ENCODE results near the gene DIO3. TPM values are rescaled to one million over a fixed set of nuclear protein-coding genes. Genes with fewer than 3 reads are reported as not detected.
A peak's percentile ranks its signal among the peaks of the same experiment; 100 is the strongest.

DIO3 gene
- total RNA-seq, 1 donor from 2014 or later = not detected

DNA sequence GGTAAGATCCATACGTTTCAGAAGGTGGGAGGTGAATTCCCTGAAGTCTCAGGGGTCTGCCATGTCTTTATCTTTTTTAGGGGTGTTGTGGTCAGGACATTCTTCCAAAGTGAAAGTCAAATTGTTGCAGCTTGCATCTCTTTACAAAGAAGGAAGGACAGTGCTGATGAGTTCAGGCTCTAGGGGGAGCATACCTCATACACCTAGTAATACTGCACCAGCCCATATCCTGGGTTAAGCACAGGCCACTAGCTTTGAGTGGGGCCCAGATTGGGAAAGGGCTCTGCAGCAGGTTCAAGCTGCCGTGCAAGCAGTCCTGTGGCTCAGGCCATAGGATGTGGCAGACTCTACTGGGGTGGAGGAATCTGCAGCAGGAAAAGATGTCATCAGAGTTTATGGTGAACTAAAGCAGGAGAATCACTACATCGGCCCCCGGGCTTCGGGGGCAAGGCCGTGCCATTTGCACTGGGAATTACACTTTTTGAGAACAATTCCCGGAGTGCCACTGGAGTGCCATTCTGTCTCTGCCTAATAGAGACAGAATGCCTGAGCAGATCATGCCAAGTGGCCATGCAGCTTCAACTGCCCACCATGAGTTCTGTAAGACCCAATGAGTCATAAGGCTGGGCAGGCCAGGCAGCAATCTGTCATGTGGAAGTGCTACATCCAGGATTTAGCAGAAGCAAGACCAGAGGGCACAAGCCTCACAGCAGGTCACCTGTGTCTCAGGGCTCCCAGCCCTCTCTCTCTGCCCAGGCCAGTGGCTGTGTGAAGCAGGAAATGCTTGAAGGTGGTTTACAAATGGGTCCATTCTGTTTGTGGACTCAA, 32.3 kb downstream of the DIO3 start:
- Mint-ChIP-seq H3K9me3 (peaks cover 25% of the 10 kb centered on the region), H3K4me3 (no peak overlapping the region), H3K27ac (no peak overlapping the region), H3K4me1 (ENCODE audit: low read depth) (peaks cover 44% of the 10 kb centered on the region), H3K36me3 (ENCODE audit: low read depth) (peaks cover 10% of the 10 kb centered on the region), H3K27me3 (ENCODE audit: insufficient read depth) (no peaks in the 10 kb centered on the region)
- intact Hi-C loops (cut with micrococcal nuclease) = no loop called here
- DNase-seq (ENCODE audit: low spot score) = no peak

DNA sequence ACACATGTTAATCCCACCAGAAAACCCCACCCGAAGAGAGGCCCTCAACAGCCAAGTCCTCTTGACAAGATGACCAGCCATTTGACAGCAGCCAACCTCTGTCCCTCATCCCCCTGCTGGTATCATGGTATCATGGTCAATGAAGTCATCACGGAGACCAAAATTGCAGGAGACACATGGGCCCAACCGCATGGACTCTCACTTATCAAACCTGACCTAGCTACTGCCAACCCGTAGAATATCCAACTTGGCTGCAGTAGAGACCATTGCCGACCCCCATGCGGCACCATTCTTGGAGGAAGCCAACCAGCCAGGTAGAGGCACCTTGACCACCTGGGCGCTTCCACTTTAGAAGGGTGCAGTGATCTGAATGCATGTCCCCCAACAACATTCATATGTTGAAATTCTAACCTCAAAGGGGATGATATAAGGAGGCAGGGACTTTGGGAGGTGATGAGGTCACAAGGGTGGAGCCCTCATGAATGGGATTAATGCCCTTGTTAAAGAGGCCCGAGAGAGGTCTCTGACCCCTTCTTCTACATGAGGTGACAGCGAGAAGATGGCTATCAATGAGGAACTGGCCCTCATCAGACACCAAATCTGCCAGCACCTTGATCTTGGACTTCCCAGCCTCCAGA, 33.3 kb downstream of the DIO3 start:
- intact Hi-C loops (cut with micrococcal nuclease) = no loop called here
- no peaks in the 10 kb centered on the region for H3K27me3 Mint-ChIP-seq (ENCODE audit: insufficient read depth)
- H3K4me1 Mint-ChIP-seq (ENCODE audit: low read depth) = peaks cover 47% of the 10 kb centered on the region
- peaks cover 10% of the 10 kb centered on the region for H3K36me3 Mint-ChIP-seq (ENCODE audit: low read depth)
- H3K4me3 Mint-ChIP-seq = no peak overlapping the region
- H3K27ac Mint-ChIP-seq = no peak overlapping the region
- no peak for DNase-seq (ENCODE audit: low spot score)
- peaks cover 25% of the 10 kb centered on the region for H3K9me3 Mint-ChIP-seq

DNA sequence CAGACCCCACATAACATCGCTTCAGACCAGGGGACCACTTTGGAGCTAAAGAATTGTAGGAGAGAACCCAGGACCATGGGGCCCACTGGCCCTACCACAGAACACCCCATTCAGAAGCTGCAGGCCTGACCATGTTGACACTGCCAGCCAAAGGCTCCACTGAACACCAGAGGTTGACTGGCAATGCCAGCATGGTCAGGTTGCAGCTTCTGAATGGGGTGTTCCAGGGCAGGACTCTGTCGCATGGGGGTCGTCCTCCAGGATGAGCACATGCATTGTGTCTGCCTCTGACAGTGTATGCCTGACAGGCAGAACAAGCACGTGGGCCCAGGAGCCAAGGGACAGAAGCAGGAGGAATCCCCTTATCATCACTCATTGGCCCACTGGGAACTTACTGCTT, 34.1 kb downstream of the DIO3 start:
- Mint-ChIP-seq H3K27ac (peak overlapping the region; percentile 60), H3K9me3 (peaks cover 25% of the 10 kb centered on the region)
- DNase-seq (ENCODE audit: low spot score) = no peak

GRCh38 chr14:101595887-101596721, 34.8 kb downstream of the DIO3 start:
- H3K27me3 Mint-ChIP-seq (ENCODE audit: insufficient read depth) = no peaks in the 10 kb centered on the region
- peak overlapping the region; percentile 47 for H3K4me3 Mint-ChIP-seq
- intact Hi-C loops (cut with micrococcal nuclease) = no loop called here
- peaks cover 10% of the 10 kb centered on the region for H3K36me3 Mint-ChIP-seq (ENCODE audit: low read depth)
- peak overlapping the region; percentile 71 for H3K27ac Mint-ChIP-seq
- peaks cover 25% of the 10 kb centered on the region for H3K9me3 Mint-ChIP-seq
- peaks cover 47% of the 10 kb centered on the region for H3K4me1 Mint-ChIP-seq (ENCODE audit: low read depth)
- DNase-seq (ENCODE audit: low spot score) = peak; percentile 11

More for the DNA sequence above, 34.1 kb downstream of the DIO3 start:
- H3K4me1 Mint-ChIP-seq (ENCODE audit: low read depth) = peaks cover 47% of the 10 kb centered on the region
- intact Hi-C loops (cut with micrococcal nuclease) = no loop called here
- no peaks in the 10 kb centered on the region for H3K27me3 Mint-ChIP-seq (ENCODE audit: insufficient read depth)
- peaks cover 10% of the 10 kb centered on the region for H3K36me3 Mint-ChIP-seq (ENCODE audit: low read depth)
- no peak overlapping the region for H3K4me3 Mint-ChIP-seq

DNA sequence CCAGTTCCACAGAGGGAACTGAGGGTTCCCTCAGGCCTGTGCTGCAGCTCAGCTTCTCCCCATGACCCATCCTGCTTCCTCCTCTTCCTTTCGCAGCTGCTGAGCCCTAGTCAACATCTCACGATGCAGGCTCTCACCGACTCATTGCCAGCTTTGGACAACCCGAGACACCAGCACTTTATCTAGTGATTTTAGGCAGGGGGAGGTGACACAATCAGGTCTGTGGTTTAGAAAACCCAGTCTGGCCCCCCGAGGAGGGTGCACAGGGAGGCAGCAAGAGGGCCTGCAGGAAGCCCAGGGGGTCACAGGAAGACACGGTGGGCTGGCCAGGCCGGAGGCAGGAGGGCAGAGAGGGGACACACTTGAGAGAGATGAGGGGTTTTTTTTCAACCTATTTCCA, 35.4 kb downstream of the DIO3 start:
- Mint-ChIP-seq H3K4me3 (no peak overlapping the region), H3K27ac (peak overlapping the region; percentile 71), H3K36me3 (ENCODE audit: low read depth) (peaks cover 10% of the 10 kb centered on the region), H3K27me3 (ENCODE audit: insufficient read depth) (no peaks in the 10 kb centered on the region), H3K4me1 (ENCODE audit: low read depth) (peaks cover 47% of the 10 kb centered on the region), H3K9me3 (peaks cover 25% of the 10 kb centered on the region)
- intact Hi-C loops (cut with micrococcal nuclease) = no loop called here
- no peak for DNase-seq (ENCODE audit: low spot score)

GRCh38 chr14:101598159-101598558, 36.9 kb downstream of the DIO3 start:
- Mint-ChIP-seq H3K36me3 (ENCODE audit: low read depth) (peaks cover 10% of the 10 kb centered on the region), H3K4me1 (ENCODE audit: low read depth) (peaks cover 47% of the 10 kb centered on the region), H3K27me3 (ENCODE audit: insufficient read depth) (no peaks in the 10 kb centered on the region), H3K9me3 (peaks cover 25% of the 10 kb centered on the region), H3K4me3 (no peak overlapping the region), H3K27ac (no peak overlapping the region)
- intact Hi-C loops (cut with micrococcal nuclease) = no loop called here
- no peak for DNase-seq (ENCODE audit: low spot score)

DNA sequence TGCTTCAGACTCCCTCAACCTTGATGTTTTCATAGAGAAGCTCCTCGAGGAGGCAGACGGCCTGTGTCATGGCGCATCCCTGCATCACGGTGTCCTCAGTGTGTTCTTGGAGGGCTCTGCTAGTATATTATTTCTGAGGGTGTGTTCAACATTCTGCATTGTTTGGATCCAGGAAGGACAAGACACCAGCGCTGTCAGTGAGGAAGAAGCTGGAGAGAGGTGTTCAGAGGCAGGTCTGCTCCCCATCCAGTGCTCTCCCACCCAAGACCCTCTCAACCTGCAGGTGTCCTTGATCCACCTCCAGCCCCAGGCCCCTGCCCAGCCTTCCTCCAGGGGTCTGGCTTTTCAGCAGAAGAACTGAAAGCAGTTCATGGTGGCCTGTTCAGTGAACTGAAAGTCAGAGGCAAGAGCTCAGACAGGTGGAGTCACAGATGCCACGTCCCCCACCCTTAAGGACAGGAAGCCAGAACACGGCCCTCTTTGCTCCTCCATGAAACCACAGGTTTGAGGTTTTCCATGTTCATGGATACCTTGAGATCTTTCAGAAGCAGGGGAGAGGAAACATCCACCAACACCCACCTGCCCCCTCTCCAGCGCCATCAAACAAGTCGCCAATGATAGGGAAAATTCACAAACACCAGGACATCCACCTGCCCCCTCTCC, 37.4 kb downstream of the DIO3 start:
- Mint-ChIP-seq H3K9me3 (peaks cover 25% of the 10 kb centered on the region), H3K4me3 (no peak overlapping the region), H3K27ac (no peak overlapping the region), H3K36me3 (ENCODE audit: low read depth) (peaks cover 10% of the 10 kb centered on the region), H3K4me1 (ENCODE audit: low read depth) (peaks cover 41% of the 10 kb centered on the region), H3K27me3 (ENCODE audit: insufficient read depth) (peaks cover 2% of the 10 kb centered on the region)
- no peak for DNase-seq (ENCODE audit: low spot score)
- intact Hi-C loops (cut with micrococcal nuclease) = no loop called here

DNA sequence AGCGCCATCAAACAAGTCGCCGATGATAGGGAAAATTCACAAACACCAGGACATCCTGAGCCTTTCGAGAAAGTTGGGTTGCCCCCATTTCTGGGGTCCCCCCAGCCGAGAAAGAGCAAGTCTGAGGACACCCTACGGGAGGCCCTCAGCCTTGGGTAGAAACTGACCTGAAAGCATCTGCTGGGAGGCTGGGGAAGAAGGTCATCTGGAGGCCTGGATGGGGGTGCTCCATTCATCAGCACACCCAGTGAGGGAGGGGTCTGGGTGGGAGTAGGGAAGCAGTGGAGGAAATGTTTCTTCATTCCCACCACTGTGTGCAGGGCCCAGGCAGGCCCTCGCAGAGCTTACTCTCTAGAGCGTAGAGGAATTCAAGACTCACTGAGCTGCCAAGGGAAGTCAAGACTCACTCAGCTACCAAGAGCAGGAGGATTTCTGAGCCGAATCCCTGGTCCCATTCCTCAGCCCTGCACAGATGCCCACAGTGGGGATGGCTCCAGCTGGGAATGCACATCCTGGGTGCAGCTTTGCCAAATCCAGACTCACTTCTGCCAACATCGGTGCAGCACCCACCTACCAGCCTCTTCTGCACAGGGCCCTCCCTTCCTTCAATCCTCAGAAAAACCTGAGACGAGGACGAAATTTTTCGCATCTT, 38.1 kb downstream of the DIO3 start:
- H3K27ac Mint-ChIP-seq = no peak overlapping the region
- H3K27me3 Mint-ChIP-seq (ENCODE audit: insufficient read depth) = peaks cover 2% of the 10 kb centered on the region
- peaks cover 25% of the 10 kb centered on the region for H3K9me3 Mint-ChIP-seq
- no peak for DNase-seq (ENCODE audit: low spot score)
- H3K4me1 Mint-ChIP-seq (ENCODE audit: low read depth) = peaks cover 35% of the 10 kb centered on the region
- H3K4me3 Mint-ChIP-seq = no peak overlapping the region
- H3K36me3 Mint-ChIP-seq (ENCODE audit: low read depth) = peaks cover 10% of the 10 kb centered on the region
- intact Hi-C loops (cut with micrococcal nuclease) = no loop called here

DNA sequence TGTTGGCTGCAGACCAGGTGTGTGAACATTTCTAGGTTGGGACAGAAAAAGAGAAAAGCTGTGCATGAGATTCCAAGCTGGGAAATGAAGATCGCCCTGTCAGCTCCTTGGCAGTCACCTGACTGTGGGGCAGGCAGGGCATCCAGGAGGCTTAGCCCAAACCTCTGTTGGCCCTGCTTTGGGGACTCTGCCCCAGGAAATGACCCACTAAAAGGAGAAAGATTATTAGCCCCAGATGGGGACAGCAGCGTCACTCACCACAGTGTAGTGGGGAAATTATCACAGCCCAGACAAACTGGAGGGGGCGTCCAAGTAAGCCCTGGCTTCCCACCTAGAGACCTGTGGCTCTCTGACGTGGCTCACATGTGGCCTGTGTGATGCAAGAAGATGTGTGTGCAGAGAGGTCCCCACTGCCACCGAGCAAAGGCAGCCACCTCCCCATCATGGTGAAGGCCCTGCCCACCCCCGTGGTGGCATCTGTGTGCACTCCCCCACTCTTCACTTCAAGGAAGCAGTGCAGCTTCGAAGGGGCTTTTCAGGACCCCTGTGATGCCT, 39.1 kb downstream of the DIO3 start:
- intact Hi-C loops (cut with micrococcal nuclease) = no loop called here
- DNase-seq (ENCODE audit: low spot score) = no peak
- Mint-ChIP-seq H3K27ac (no peak overlapping the region), H3K4me3 (no peak overlapping the region), H3K27me3 (ENCODE audit: insufficient read depth) (peaks cover 2% of the 10 kb centered on the region), H3K9me3 (peaks cover 18% of the 10 kb centered on the region), H3K36me3 (ENCODE audit: low read depth) (peaks cover 10% of the 10 kb centered on the region), H3K4me1 (ENCODE audit: low read depth) (peaks cover 32% of the 10 kb centered on the region)

- no peak for DNase-seq (ENCODE audit: low spot score)
- H3K27ac Mint-ChIP-seq = no peak overlapping the region
- no peak overlapping the region for H3K4me3 Mint-ChIP-seq
- intact Hi-C loops (cut with micrococcal nuclease) = no loop called here
- peaks cover 4% of the 10 kb centered on the region for H3K27me3 Mint-ChIP-seq (ENCODE audit: insufficient read depth)
- peaks cover 28% of the 10 kb centered on the region for H3K4me1 Mint-ChIP-seq (ENCODE audit: low read depth)
- peaks cover 12% of the 10 kb centered on the region for H3K9me3 Mint-ChIP-seq
- peaks cover 6% of the 10 kb centered on the region for H3K36me3 Mint-ChIP-seq (ENCODE audit: low read depth)
Measured at GRCh38 chr14:101600891-101601605, 39.8 kb downstream of the DIO3 start.

- peaks cover 9% of the 10 kb centered on the region for H3K27me3 Mint-ChIP-seq (ENCODE audit: insufficient read depth)
- no peak overlapping the region for H3K27ac Mint-ChIP-seq
- H3K36me3 Mint-ChIP-seq (ENCODE audit: low read depth) = peaks cover 4% of the 10 kb centered on the region
- no peak for DNase-seq (ENCODE audit: low spot score)
- no peak overlapping the region for H3K4me3 Mint-ChIP-seq
- peaks cover 8% of the 10 kb centered on the region for H3K9me3 Mint-ChIP-seq
- H3K4me1 Mint-ChIP-seq (ENCODE audit: low read depth) = peaks cover 20% of the 10 kb centered on the region
- intact Hi-C loops (cut with micrococcal nuclease) = no loop called here
Measured at GRCh38 chr14:101601606-101602465, 40.5 kb downstream of the DIO3 start.

Data from activated T-helper 1 cell treated with anti-CD3 and anti-CD28 coated beads, Interleukin-12 subunit alpha, Interleukin-12 subunit beta, Interleukin-2, Interleukin-4 antibody, amounts not matched to agents 30 ng/mL and 10 ng/mL and 1 ng/mL, durations not matched to agents 14 hours and 24 hours and 36 hours (primary cell).